Measurements from ENCODE around the gene FNDC3B. TPM values are rescaled to one million over a fixed set of nuclear protein-coding genes. Genes with fewer than 3 reads are reported as not detected.
"Not testable (repeated sequence)": the region's sequence is repeated elsewhere in the genome, so short reads cannot be mapped to it uniquely, and the experiment has no call there.

FNDC3B gene
- total RNA-seq, 1 donor from 2014 or later: 71.8 TPM

DNA sequence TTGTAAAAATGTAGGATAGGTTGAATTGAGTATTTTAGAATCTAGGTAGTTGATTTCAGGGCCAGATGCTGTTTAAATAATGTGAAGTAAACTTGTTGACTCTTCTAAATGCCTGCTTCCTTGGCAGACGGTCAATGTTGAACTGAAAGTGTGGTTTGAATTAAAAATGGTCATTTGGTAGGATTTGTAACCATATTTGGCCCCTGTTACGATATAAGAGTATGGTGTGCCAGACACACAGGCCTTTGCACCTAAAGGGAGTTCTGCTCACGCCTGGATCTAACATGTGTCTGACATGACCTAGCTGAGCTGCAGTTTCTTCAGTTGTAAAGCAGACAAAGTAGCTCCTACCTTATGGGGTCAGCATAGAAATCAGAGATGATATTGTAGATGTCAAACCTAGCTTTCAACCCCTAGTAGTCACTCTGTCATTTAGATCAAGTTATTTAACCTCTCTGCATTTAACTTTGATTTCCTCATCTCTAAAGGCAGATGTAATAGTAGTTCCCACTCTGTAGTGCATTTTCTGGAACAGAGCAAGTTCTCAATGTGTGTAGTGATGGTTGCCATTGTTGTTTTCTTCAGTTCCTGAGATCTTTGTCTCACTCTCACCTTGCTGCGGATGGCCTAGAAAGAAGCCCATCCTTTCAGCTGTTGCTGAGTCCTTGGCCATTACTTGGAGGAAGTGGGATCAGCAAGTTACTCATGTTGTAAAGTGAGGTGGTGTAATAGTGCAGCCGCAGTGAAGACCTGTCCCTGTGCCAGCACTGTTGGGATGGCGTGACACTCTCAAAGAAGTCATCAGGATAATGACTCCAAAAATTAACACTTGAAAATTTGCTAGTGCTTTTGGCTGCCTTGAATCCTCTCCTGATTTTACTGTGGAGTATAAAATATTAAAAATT is 318.7 kb downstream of the FNDC3B start:
- no peak for DNase-seq (ENCODE audit: low read depth in 2 of 2)

DNA sequence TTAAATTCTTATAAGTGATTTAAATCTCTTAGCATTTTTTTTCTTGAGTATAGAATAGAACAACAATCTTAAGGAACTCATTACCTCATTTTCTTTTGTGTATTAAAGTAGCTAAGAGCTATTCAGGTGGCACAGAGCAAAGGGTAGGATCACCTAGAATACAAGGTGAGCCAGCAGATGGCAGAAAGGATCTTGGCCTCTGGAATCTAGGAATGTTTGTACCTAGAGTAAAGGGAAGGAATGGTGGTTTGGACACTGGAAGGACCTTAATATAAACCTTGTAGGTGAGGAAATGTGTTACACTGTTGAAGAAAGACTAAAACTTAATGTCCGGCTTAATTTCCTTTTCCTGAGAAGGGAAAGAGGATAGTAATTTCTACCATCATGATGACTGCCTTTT is 319.9 kb downstream of the FNDC3B start:
- no peak for DNase-seq (ENCODE audit: low read depth in 2 of 2)

DNA sequence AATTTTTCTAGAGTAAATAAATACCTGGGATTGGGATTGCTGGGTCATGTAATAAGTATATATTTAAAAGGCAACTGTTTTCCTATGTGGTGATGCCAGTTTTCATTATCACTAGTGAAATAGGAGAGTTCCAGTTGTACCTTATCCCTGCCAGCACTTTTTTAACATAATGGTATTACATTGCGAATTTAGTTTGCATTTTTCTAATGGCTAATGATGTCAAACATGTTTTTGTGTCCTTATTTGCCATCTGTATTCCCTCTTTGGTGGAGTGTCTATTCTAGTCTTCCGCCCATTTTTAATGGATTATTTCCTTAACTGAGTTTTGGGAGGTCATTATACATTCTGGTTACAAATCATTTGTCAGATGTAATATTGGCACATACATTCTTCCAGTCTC is 320.6 kb downstream of the FNDC3B start:
- DNase-seq (ENCODE audit: low read depth in 2 of 2): no peak

DNA sequence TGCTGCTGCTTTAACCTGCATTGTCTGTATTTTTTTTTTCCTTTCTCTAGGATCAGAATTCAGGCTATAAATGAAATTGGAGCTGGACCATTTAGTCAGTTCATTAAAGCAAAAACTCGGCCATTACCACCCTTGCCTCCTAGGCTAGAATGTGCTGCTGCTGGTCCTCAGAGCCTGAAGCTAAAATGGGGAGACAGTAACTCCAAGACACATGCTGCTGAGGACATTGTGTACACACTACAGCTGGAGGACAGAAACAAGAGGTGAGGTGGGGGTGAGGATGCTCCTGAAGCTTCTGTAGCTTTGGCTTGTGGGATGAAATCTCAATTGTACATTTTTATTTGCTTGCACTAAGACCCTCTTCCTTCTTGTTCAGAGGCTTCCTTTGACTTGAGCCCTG is 323.2 kb downstream of the FNDC3B start:
- no peak for DNase-seq (ENCODE audit: low read depth in 2 of 2)

DNA sequence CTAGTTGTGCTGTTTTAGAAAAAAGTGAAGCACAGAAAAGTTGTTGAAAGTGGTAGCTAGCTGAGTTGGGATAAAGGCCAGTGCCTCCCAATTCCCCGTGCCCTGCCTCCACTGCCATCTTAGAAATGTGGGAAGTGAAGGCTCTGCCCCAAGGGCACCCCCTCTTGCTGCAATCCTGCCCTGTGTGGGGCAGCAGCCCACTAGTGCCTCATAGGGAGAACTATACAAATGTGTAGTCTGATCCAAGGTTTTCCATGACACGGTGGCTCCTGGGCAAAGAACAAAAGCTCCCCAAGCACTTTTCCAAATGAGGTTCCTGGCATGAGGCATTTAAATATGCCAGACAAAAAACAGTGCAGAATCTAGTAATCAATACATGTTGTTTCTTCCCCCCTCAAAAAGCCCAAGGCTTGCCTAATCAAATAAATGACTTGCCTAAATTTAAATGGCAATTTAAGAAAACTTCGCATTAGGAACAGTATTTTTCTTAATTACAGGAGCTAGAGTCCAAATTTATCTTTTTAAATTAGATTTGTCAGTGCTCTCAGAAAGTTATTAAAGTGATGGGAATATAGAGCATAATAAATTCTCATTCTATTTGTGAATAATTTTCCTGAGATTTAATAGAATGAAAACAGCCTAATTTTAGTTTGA is 325.1 kb downstream of the FNDC3B start:
- no peak for DNase-seq (ENCODE audit: low read depth in 2 of 2)

DNA sequence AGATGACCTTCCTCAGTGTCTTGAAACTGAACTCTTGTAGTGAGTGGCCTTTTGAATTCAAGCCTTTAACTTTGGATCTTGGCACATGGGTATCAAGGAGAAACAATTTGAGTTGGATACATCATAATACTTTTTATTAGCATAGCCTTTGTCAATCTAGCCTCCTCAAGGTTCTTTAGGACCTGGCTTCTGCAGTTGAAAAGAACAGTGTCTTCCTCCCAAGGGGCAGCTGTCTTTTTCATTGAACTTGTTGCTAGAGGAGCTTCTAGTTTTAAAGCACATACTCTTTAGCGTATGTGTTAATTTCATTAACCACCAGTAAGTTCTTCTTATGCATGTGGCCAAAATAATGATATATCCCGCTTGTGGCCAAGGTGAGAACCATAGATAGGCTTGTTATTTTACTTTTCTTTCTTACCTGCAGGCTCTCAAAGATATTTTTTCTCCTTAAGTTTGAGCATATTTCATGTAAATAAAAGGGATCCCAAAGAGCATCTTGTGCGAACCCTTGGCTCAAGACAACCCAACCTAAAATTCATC is 325.7 kb downstream of the FNDC3B start:
- no peak for DNase-seq (ENCODE audit: low read depth in 2 of 2)

DNA sequence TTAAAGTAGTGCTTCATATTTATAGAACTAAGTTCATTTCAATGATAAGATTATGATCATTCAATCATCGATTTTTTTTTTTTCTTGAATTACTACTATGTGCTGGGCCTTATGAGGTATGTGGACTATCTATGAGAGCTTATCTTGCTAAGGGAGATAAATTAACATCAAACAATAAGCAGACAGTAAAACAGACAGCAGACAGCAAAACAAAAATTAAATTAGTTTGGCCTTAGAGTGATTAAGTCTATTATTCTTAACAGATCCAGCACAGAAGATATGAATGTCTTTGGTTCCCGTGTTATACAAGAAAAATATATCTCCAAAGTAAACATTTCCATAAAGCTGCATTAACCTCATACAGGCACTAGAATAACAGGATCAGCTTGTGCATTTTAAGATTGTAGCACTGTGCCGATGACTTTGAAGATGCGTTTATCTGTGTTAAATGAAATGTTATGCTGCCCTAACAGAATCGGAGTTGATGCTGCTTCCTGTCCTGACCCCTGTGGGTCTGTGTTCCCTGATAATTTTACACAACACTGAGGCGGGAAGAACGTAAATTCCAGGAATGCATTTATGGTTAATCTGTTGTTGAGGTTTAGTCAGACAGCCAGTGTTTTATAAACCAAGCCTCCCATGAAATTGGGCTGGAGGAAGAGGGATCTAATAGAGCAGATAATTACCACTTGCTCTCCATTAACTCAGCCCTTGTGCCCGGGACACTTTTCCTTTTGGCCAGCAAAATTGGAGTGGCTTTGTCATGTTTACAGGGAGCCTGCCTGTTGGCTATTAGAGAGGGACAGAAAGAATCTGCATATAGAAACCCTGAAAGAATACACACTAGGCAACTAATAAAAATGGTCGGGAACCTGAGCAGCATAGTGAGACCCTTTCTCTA is 328.1 kb downstream of the FNDC3B start:
- DNase-seq (ENCODE audit: low read depth in 2 of 2): peak; percentile 49 to 54

DNA sequence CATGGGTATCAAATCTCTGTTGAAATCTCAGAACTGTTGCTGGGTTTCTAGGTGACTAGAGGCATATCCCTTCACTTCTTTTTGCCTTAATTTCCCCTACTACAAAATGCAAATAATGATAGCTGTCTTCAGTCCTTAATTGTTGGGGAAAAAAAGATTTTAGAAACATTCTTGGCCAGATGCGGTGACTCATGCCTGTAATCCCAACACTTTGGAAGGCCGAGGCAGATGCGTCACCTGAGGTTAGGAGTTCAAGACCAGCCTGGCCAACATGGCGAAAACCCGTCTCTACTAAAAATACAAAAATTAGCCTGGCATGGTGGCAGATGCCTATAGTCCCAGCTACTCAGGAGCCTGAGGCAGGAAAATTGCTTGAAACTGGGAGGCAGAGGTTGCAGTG is 329.2 kb downstream of the FNDC3B start:
- not testable (repeated sequence) for DNase-seq (ENCODE audit: low read depth in 2 of 2)

DNA sequence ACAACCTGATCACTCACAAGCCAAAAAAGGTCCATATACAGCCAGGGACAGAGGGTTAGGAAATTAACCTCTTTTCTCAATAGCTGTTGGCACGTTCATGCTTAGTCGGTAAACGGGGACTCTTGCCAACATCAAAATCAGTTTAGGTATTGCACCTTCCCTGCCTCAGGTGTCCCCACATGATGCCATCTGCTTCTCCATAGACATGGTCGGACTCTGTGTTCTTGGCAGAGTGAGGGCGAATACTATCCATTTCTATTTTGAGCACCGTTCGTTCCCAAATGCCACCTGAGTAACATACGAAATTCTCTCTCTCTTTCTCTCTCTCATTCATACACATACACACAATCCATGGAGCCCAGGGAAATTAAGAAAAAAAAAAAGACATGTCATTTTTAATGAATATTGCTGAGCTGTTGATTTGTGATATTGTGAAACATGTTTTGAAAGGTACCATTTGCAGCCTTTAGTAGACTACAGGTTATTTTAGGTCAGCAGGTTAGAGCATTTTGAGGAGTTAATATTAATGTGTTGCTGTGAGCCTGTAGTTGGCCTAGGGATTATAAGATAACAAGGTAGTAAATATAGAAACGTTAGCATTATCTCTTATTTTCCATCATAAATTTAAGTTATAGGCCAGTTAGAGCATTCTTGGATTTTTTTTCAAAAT is 330.3 kb downstream of the FNDC3B start:
- no peak for DNase-seq (ENCODE audit: low read depth in 2 of 2)

DNA sequence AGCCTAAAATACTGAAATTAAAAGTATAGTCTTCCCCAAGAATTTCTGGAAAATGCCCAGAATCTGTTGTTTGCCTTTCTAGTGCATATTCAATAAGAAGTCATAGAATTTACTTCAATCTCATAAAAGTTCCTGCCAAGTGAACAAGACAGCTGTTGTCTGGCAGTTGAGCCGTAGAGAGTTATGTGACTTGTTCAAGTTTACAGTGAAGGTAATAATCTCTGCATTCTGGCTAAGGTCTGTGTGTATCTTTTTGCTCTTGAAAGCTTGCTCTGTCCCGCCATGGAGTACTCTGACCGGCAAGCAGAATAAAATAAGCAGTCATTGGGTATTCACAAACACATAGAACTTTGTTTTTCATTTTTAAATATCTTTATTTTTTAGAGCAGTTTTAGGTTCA is 331.0 kb downstream of the FNDC3B start:
- DNase-seq (ENCODE audit: low read depth in 2 of 2): no peak

DNA sequence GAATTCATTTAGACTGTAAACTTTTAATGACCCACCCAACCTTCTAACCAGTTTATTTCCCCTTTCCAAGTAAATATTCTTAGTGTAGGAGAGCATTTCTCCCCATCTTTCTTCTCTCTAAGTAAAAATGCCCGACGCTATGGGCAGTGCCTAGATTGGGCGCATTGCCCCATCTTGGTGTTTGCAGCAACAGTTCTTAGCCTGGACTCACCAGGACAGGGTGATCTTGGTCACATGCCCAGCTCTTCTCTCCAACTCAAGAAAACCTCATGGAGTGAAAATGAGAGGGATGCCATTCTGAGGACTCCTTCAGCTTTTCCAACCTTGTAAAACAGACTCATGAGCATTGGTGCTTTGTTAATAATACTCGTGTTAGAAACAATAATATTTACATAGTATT is 332.2 kb downstream of the FNDC3B start:
- no peak for DNase-seq (ENCODE audit: low read depth in 2 of 2)

DNA sequence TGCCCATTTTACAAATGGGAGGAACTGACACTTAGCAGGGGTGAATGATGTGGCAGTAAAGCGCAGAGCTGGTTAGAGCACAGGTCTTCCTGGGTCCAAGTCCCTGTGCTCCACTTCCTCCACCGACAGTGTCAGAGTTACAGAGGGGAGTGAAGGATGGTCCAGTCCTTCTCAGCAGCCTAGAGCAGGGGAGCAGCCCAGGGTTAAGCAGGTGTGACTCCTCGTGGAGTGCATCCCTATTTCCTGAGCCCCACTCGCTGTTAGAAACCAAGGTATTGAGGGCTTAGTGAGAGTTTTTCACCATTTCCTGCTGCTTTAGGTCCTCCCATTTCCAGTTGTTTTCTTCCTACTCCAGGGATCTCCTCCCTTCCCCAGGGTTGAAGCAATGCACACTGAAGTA is 333.5 kb downstream of the FNDC3B start:
- DNase-seq (ENCODE audit: low read depth in 2 of 2): no peak

DNA sequence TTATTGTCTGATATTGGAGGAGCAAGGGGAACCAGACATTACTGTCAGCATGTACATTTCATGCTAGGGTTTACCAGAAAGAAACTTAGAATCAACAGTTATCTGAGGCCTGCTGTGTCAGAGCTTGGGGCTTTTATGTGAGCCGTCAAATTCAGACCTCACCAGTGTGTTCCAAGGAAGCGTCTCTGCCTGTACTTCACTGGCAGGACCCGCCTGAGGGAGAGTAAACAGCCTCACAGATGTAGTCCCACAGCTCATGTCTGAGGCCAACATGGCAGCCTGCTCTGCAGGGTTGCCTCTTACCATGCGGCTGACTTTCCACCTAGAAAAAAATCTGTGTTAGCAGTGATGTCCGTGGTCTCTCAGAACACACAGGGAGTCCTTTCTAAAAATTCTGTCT is 334.5 kb downstream of the FNDC3B start:
- no peak for DNase-seq (ENCODE audit: low read depth in 2 of 2)

DNA sequence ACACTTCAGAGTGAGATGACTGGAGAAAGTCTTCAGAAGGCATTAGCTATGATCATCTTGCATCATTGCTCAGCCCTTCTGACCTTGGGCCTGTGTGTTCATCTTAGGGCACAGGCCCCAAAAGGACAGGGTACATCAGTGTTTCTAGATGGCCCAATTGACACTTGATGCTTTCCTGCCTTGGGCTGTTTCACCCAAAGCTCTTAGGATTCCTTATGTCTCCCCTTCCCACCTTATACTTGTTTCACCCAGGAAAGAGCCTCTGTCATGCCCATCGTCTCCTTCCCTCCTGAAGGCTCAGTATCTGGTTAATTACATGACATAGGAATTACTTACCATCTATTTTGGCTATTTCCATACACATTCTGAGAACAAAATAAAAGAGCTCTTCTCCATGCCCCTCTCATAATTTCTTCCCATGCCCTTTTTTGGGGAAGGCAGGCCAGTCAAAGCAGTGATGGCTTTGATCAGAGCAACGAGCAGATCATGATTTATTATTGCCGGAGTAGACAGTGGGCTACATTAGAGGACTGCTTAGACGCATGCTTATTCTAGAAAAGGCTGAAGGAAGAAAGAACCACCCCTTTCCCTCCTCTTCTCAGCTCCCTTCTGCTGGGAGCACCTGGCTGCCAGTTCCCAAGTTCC is 335.9 kb downstream of the FNDC3B start:
- DNase-seq (ENCODE audit: low read depth in 2 of 2): no peak

DNA sequence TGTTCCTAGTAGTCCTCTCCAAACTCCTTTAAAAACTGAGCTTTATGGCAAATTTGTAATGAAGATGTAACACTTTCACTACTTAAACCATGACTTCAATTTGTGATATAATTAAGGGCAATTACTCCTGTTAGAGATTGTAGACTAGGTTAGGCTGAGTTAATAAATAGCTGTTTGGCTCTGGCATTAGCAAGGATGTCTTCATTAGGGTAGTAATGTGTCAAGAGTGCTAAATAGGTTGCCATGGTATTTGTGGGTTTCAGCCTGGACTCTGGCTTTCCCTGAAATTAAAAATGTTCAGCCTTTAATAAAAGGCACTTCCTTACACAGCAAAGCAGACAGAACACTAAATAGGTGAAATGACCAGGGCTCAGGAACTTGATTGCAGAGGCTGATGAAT is 337.0 kb downstream of the FNDC3B start:
- no peak for DNase-seq (ENCODE audit: low read depth in 2 of 2)

DNA sequence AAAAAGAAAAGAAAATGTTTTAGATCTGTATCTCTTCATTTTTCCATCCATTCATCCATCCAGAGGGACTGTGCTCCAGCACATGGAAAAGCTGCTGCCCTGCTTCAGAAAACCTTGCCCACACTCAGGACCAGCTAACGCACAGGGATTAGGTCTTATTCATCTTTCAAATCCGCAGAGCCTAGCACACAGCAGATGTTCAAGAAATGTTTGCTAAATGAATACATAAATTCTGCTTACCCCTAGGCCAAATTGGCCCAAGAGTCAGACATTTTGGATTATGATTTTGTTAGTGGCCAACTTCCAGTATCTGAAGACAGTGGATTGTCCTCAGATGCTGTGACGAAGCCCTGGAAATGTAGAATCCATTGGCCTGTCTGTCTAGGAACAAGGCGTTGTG is 337.5 kb downstream of the FNDC3B start:
- no peak for DNase-seq (ENCODE audit: low read depth in 2 of 2)

DNA sequence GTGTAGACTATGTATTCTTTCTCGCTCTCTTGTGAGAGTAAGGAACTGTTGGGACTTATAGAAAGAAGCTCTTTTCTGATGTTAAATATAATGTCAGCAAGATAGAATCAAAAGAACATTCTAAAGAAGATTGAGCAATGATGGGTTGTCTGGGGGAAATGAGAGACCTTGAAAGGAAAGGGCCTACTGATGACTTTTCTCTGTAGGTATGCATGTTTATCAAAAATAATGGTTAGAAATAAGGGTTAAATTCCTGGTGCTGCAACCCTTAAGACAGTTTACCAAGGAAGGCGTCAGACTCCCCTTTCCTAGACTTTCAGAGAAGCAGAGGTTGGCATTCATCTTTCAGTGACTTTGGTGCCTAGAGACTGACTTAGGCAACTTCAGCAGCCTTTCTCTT is 339.1 kb downstream of the FNDC3B start:
- no peak for DNase-seq (ENCODE audit: low read depth in 2 of 2)

DNA sequence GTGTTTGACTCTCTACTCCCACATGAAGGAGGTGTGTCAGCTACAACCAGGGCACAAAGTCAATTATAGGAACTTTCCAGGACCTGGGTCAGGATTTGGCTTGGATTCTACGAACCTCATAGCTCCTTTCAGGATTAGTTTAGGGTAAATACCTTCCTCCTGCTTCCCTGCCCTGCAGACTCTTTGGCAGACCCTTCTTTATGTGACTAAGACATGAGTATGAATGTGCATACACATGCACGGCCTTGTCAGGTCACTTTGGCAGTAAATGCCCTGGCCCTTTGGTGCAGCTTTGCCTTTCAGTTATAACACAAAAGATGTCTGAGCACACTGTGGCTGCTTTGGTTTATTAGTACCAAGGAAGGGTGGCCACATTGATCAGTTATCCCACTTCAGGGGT is 340.0 kb downstream of the FNDC3B start:
- no peak for DNase-seq (ENCODE audit: low read depth in 2 of 2)

DNA sequence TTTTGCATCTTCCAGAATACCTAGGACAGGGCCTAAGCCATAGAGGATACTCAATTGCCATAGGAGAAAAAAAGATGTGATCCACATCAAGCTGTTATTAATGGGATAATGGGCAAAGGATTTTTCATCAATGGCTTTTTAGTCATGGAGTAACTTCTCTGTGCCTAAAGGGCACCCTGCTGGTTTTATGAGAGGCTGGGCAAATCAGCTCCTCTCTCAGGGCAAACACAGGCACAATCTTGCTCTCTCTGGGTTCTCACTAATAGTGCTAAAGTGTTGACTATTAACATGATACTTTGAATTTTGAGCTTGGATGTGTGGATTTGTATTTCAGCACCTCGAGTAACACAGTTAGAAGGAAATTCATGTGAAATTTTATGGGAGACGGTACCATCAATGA is 341.3 kb downstream of the FNDC3B start:
- DNase-seq (ENCODE audit: low read depth in 2 of 2): no peak

DNA sequence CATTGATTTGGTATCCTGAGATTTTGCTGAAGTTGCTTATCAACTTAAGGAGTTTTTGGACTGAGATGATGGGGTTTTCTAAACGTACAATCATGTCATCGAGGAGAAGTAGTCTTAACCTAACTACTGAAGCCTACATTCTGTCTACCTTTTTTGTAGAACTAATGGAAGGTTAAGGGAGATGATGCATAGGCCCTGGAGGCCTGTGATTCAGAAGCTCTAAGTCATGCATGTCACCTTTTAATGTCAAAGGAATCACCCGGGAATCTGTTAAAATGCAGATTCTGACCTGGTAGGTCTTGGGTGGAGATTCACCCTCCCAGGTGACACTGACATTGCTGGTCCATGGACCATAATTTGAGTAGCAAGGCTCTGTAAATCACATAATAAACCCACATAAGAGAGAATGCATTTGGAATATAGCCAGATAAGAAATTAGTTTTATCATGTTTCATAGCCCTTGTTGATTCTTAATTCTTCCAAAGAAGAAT is 344.0 kb downstream of the FNDC3B start:
- no peak for DNase-seq (ENCODE audit: low read depth in 2 of 2)

DNA sequence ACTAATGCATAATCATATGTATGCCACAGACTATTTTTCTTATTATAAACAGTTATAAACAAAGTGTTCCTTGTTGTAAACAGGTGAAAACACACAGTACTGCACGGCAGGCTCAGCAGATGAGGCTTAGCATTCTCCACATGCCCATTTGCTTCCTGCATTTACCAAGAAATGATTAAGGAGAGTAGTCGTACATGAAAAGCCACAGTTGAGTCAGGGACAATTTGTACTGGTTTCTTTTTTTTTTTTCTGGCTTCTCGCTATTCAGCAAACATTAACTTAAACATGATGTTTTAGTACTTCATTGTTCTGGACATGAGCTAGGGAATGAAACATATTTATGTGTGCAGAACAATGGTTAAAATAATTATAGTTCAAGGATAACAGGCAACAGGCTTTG is 345.5 kb downstream of the FNDC3B start:
- DNase-seq (ENCODE audit: low read depth in 2 of 2): no peak

Measured in dermis microvascular lymphatic vessel endothelial cell (primary cell).